Panc1 (cell line): ENCODE results near the gene FN1. TPM values are rescaled to one million over a fixed set of nuclear protein-coding genes. Genes with fewer than 3 reads are reported as not detected.

Experiments used
- ATAC-seq: fragments of 200-7000 bp; cut with Tn5 transposase; 2 replicates; pipeline ENCODE4 v1.9.1; 2020; ENCODE audit warnings: mild to moderate bottlenecking, moderate library complexity
- BruUV-seq: library from RNA; stranded (reverse); fragments of 400-500 nt; replicated peaks from 2 replicates; lab custom pipeline; 2021; lab: Mats Ljungman, UMichigan
- CTCF ChIA-PET: fragments of 300-600 bp; sonication (Branson Sonifier 250); formaldehyde crosslinking; loops from one replicate; lab custom pipeline; 2022; ENCODE audit warnings: antibody characterized with exemption; lab: Charles Lee
- POLR2A ChIA-PET: fragments of 300-600 bp; sonication (Branson Sonifier 250); formaldehyde crosslinking; loops from one replicate; lab custom pipeline; 2022; ENCODE audit warnings: antibody characterized with exemption; lab: Charles Lee
- DNase-seq: peaks from one replicate; pipeline ENCODE4 v3.0.0-alpha.2; 2010; ENCODE audit warnings: low read depth, low spot score
- H3K27ac ChIP-seq: 2 replicates; pipeline ENCODE4 v1.5.1; 2011; ENCODE audit warnings: mild to moderate bottlenecking, low read length, inconsistent platforms
- H3K27me3 ChIP-seq: fragments of 200-500 bp; sonication (Bioruptor generic); 2 replicates; pipeline ENCODE4 v1.6.0; 2014; ENCODE audit warnings: low read length, inconsistent platforms; ENCODE audit not compliant: control insufficient read depth, insufficient read depth
- H3K36me3 ChIP-seq: fragments of 200-500 bp; sonication (Bioruptor generic); 2 replicates; pipeline ENCODE4 v1.5.1; 2014; ENCODE audit warnings: inconsistent platforms, mild to moderate bottlenecking, low read length, moderate library complexity; ENCODE audit not compliant: control insufficient read depth, insufficient read depth
- H3K4me1 ChIP-seq: 2 replicates; pipeline ENCODE4 v1.5.1; 2011; ENCODE audit warnings: inconsistent platforms, mild to moderate bottlenecking, low read length, moderate library complexity; ENCODE audit not compliant: control insufficient read depth, insufficient read depth
- H3K4me3 ChIP-seq, 2 experiments: 2 replicates each; pipeline ENCODE4 v1.5.1; 2011 to 2012; ENCODE audit warnings: low read depth in 2 of 2, low read length in 2 of 2, mild to moderate bottlenecking in 2 of 2, inconsistent platforms in 1 of 2, moderate library complexity in 1 of 2
- H3K9me3 ChIP-seq: fragments of 200-500 bp; sonication (Bioruptor generic); 2 replicates; pipeline ENCODE4 v1.5.1; 2014; ENCODE audit warnings: low read depth, mild to moderate bottlenecking, inconsistent platforms, low read length, moderate library complexity; ENCODE audit not compliant: control insufficient read depth, insufficient read depth
- POLR2AphosphoS5 ChIP-seq: IDR thresholded peaks from 2 replicates; pipeline ENCODE4 v1.6.1; 2012; ENCODE audit warnings: mild to moderate bottlenecking, low read depth, low read length, moderate library complexity
- REST ChIP-seq, 2 experiments: IDR thresholded peaks; 2 replicates each; pipeline ENCODE4 v1.6.1; 2011 to 2012; ENCODE audit warnings: low read depth in 2 of 2, control low read depth in 1 of 2, low read length in 1 of 2, mild to moderate bottlenecking in 1 of 2, moderate library complexity in 1 of 2; ENCODE audit not compliant: insufficient read depth in 1 of 2
- SIN3A ChIP-seq: IDR thresholded peaks from 2 replicates; pipeline ENCODE4 v1.6.1; 2012; ENCODE audit warnings: low read depth, mild to moderate bottlenecking, low read length, moderate library complexity, borderline replicate concordance; ENCODE audit not compliant: insufficient read depth
- TCF7L2 ChIP-seq: IDR thresholded peaks from 2 replicates; pipeline ENCODE4 v1.6.1; 2011; ENCODE audit warnings: mild to moderate bottlenecking, low read depth, low read length, inconsistent platforms
- in situ Hi-C: cut with HindIII; loops from 2 replicates; pipeline ENCODE4 v1.10.0; 2016; ENCODE audit warnings: low sequenced_read_pairs, low pct_unique_long_range_greater_than_20kb
- intact Hi-C: fragments of 100-400 bp; cut with micrococcal nuclease; formaldehyde crosslinking; loops from one replicate; pipeline ENCODE4 v1.10.0; 2022; ENCODE audit not compliant: unreplicated experiment
- total RNA-seq: library from RNA; stranded (reverse); gene quantifications from one replicate; pipeline ENCODE4 v1.2.1, GENCODE V29; 2021; ENCODE audit not compliant: unreplicated experiment
- TF ChIP-seq, protein P1 (sequence below): fragments of 450-650 bp; IDR thresholded peaks from 2 replicates; pipeline ENCODE4 v1.5.1; 2017; ENCODE audit warnings: mild to moderate bottlenecking

The FN1 gene
- total RNA-seq, 1 experiment from 2014 or later = 4.2 TPM

DNA sequence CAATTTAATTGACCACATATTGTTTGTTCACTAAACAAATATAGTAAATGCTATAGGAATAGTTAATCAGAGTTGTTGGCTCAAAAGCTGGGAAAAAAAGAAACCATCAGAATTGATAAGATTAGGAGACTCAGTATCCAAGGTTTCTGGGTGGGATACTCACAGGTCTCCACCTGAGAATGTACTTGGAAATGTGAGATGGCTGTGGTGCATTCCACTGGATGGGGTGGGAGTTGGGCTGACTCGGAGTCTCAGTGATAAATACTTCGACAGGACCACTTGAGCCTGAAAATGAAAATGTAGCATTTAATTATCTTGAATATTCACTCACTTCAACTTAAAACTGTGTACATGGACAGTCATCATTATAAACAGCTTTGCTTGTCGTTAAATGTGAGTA is 21.2 kb downstream of the FN1 start:
- Histone ChIP-seq H3K27ac (no peak overlapping the region), H3K9me3 (no peaks in the 10 kb centered on the region), H3K36me3 (no peaks in the 10 kb centered on the region), H3K27me3 (peaks cover 3% of the 10 kb centered on the region; the same call in 1 of the 2 replicates), H3K4me3 (no peak overlapping the region), H3K4me1 (no peaks in the 10 kb centered on the region)
- intact Hi-C loops = no loop called here
- no peak for TF ChIP-seq REST (IDR thresholded peaks at IDR 0.05; ENCODE audit: insufficient read depth in 1 of 2, low read depth in 2 of 2, low read length in 1 of 2)
- BruUV-seq = no TSS peak
- POLR2A ChIA-PET = interaction anchor here (0.6 kb wide), 1 partner anchor 109 kb away, joined by 3 read pairs; no protein-coding TSS in a partner anchor
- DNase-seq (no peak), ATAC-seq (no peak)
- in situ Hi-C loops = no loop called here
- CTCF ChIA-PET = no interaction called here

- POLR2A ChIA-PET = no interaction called here
- intact Hi-C loops = no loop called here
- H3K4me1 ChIP-seq = no peaks in the 10 kb centered on the region
- no peaks in the 10 kb centered on the region for H3K9me3 ChIP-seq
- in situ Hi-C loops = no loop called here
- no peak overlapping the region for H3K4me3 ChIP-seq
- H3K27me3 ChIP-seq = peaks cover 3% of the 10 kb centered on the region; the same call in 1 of the 2 replicates
- H3K27ac ChIP-seq = no peak overlapping the region
- ATAC-seq = no peak
- no peak for DNase-seq
- H3K36me3 ChIP-seq = no peaks in the 10 kb centered on the region
- TF ChIP-seq SIN3A (no peak), REST (IDR thresholded peaks at IDR 0.05; ENCODE audit: insufficient read depth in 1 of 2, low read depth in 2 of 2, low read length in 1 of 2) (no peak), POLR2AphosphoS5 (no peak)
- BruUV-seq = no TSS peak
- CTCF ChIA-PET = no interaction called here
Measured at GRCh38 chr2:215413974-215414373, 21.9 kb downstream of the FN1 start.

GRCh38 chr2:215413484-215413777 is 22.4 kb downstream of the FN1 start:
- CTCF ChIA-PET = no interaction called here
- DNase-seq (no peak), ATAC-seq (no peak)
- in situ Hi-C loops = no loop called here
- no peaks in the 10 kb centered on the region for H3K4me1 ChIP-seq
- TF ChIP-seq, protein P1, sequence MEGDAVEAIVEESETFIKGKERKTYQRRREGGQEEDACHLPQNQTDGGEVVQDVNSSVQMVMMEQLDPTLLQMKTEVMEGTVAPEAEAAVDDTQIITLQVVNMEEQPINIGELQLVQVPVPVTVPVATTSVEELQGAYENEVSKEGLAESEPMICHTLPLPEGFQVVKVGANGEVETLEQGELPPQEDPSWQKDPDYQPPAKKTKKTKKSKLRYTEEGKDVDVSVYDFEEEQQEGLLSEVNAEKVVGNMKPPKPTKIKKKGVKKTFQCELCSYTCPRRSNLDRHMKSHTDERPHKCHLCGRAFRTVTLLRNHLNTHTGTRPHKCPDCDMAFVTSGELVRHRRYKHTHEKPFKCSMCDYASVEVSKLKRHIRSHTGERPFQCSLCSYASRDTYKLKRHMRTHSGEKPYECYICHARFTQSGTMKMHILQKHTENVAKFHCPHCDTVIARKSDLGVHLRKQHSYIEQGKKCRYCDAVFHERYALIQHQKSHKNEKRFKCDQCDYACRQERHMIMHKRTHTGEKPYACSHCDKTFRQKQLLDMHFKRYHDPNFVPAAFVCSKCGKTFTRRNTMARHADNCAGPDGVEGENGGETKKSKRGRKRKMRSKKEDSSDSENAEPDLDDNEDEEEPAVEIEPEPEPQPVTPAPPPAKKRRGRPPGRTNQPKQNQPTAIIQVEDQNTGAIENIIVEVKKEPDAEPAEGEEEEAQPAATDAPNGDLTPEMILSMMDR = no peak
- TF ChIP-seq POLR2AphosphoS5 (no peak), TCF7L2 (no peak), SIN3A (no peak), REST (IDR thresholded peaks at IDR 0.05; ENCODE audit: insufficient read depth in 1 of 2, low read depth in 2 of 2, low read length in 1 of 2) (no peak)
- BruUV-seq = no TSS peak
- POLR2A ChIA-PET = no interaction called here
- intact Hi-C loops = no loop called here
- H3K4me3 ChIP-seq = no peak overlapping the region
- no peak overlapping the region for H3K27ac ChIP-seq
- no peaks in the 10 kb centered on the region for H3K9me3 ChIP-seq
- no peaks in the 10 kb centered on the region for H3K36me3 ChIP-seq
- H3K27me3 ChIP-seq = peaks cover 3% of the 10 kb centered on the region; the same call in 1 of the 2 replicates
